GM23338 (cell line): ENCODE data around the gene CLCN2. TPM values are rescaled to one million over a fixed set of nuclear protein-coding genes. Genes with fewer than 3 reads are reported as not detected.
A peak's percentile ranks its signal among the peaks of the same experiment; 100 is the strongest.

Experiments
- ATAC-seq: fragments of 200-7000 bp; cut with Tn5 transposase; 3 replicates; pipeline ENCODE4 v1.9.1; 2020
- DNase-seq: peaks from one replicate; pipeline ENCODE4 v3.0.0-alpha.2; 2015; ENCODE audit warnings: low spot score
- H2AFZ ChIP-seq: fragments of 200-600 bp; sonication (generic); 2 replicates; pipeline ENCODE4 v1.8.0; 2016; ENCODE audit warnings: antibody characterized with exemption, mild to moderate bottlenecking, moderate library complexity
- H3F3A ChIP-seq: fragments of 200-600 bp; sonication (generic); replicated peaks from 2 replicates; pipeline ENCODE4 v1.8.0; 2017; ENCODE audit warnings: antibody characterized with exemption, mixed run types, low read depth
- H3K27ac ChIP-seq: fragments of 200-600 bp; sonication (generic); 2 replicates; pipeline ENCODE4 v1.6.1; 2016; ENCODE audit warnings: low read depth
- H3K27me3 ChIP-seq: fragments of 200-600 bp; sonication (generic); 2 replicates; pipeline ENCODE4 v1.8.0; 2016; ENCODE audit warnings: mild to moderate bottlenecking, mixed run types, moderate library complexity; ENCODE audit not compliant: insufficient read depth
- H3K36me3 ChIP-seq: fragments of 200-600 bp; sonication (generic); 2 replicates; pipeline ENCODE4 v1.8.0; 2016; ENCODE audit warnings: mild to moderate bottlenecking; ENCODE audit not compliant: insufficient read depth
- H3K4me1 ChIP-seq: fragments of 200-600 bp; sonication (generic); 2 replicates; pipeline ENCODE4 v1.8.0; 2016; ENCODE audit warnings: mild to moderate bottlenecking, moderate library complexity; ENCODE audit not compliant: insufficient read depth
- H3K4me2 ChIP-seq: fragments of 200-600 bp; sonication (generic); 2 replicates; pipeline ENCODE4 v1.7.1; 2017; ENCODE audit warnings: mixed run types
- H3K4me3 ChIP-seq: fragments of 200-600 bp; sonication (generic); 2 replicates; pipeline ENCODE4 v1.6.1; 2016; ENCODE audit warnings: mixed run types
- H3K79me2 ChIP-seq: fragments of 200-600 bp; sonication (generic); replicated peaks from 2 replicates; pipeline ENCODE4 v1.8.0; 2017; ENCODE audit warnings: mild to moderate bottlenecking; ENCODE audit not compliant: insufficient read depth
- H3K9me2 ChIP-seq: fragments of 200-600 bp; sonication (generic); 2 replicates; pipeline ENCODE4 v1.8.0; 2017; ENCODE audit not compliant: insufficient read depth
- H4K20me1 ChIP-seq: fragments of 200-600 bp; sonication (generic); replicated peaks from 2 replicates; pipeline ENCODE4 v1.8.0; 2017; ENCODE audit warnings: mild to moderate bottlenecking; ENCODE audit not compliant: insufficient read depth
- H3K27ac Mint-ChIP-seq: 2 replicates; pipeline ENCODE4 v1.8.0; 2020; ENCODE audit warnings: inconsistent platforms, mild to moderate bottlenecking, moderate library complexity, mixed read lengths
- H3K27me3 Mint-ChIP-seq: 3 replicates; pipeline ENCODE4 v1.8.0; 2022; ENCODE audit warnings: low read depth, mild to moderate bottlenecking, moderate library complexity, mixed read lengths, inconsistent platforms; ENCODE audit not compliant: insufficient read depth, poor library complexity
- H3K36me3 Mint-ChIP-seq: 3 replicates; pipeline ENCODE4 v1.8.0; 2021; ENCODE audit warnings: low read depth, mild to moderate bottlenecking, inconsistent platforms, moderate library complexity, mixed read lengths
- H3K4me1 Mint-ChIP-seq: 3 replicates; pipeline ENCODE4 v1.8.0; 2020; ENCODE audit warnings: mild to moderate bottlenecking, inconsistent platforms, mixed read lengths
- H3K4me3 Mint-ChIP-seq: 3 replicates; pipeline ENCODE4 v1.8.0; 2021; ENCODE audit warnings: moderate library complexity, mild to moderate bottlenecking, inconsistent platforms, mixed read lengths
- H3K9me3 Mint-ChIP-seq: 3 replicates; pipeline ENCODE4 v1.8.0; 2020; ENCODE audit warnings: moderate library complexity, mild to moderate bottlenecking, inconsistent platforms, mixed read lengths
- CREB1 ChIP-seq: fragments of 250-450 bp; sonication (Bioruptor Pico); IDR thresholded peaks from 2 replicates; pipeline ENCODE4 v1.5.0; 2020; ENCODE audit warnings: low read depth, mild to moderate bottlenecking, moderate library complexity
- EZH2phosphoT487 ChIP-seq: fragments of 200-600 bp; sonication (generic); IDR thresholded peaks from one replicate; pipeline ENCODE4 v1.8.1; 2018; ENCODE audit warnings: antibody characterized with exemption; ENCODE audit not compliant: unreplicated experiment
- NANOG ChIP-seq: IDR thresholded peaks from 2 replicates; pipeline ENCODE4 v1.6.1; 2016; ENCODE audit warnings: antibody characterized with exemption, borderline replicate concordance
- POLR2AphosphoS5 ChIP-seq: IDR thresholded peaks from 2 replicates; pipeline ENCODE4 v1.6.1; 2016; ENCODE audit warnings: antibody characterized with exemption, low read depth
- STAT1 ChIP-seq: IDR thresholded peaks from one replicate; pipeline ENCODE4 v1.6.1; 2016; ENCODE audit warnings: antibody characterized with exemption; ENCODE audit not compliant: unreplicated experiment
- polyA plus RNA-seq: library from polyadenylated mRNA; unstranded; fragments of >200 nt; fragmentation: Nextera tagmentation; extraction: Ambion mirVana; gene quantifications from 2 replicates; pipeline ENCODE4 v1.2.1, GENCODE V29; 2016
- total RNA-seq: library from RNA; depleted of rRNA; stranded (reverse); fragments of >200 nt; shearing (Covaris generic); gene quantifications from 2 replicates; pipeline ENCODE4 v1.2.3, GENCODE V29; 2014
- TF ChIP-seq, protein P1 (sequence below): IDR thresholded peaks from one replicate; pipeline ENCODE4 v1.6.1; 2018; ENCODE audit warnings: antibody characterized with exemption; ENCODE audit not compliant: unreplicated experiment
- TF ChIP-seq, protein P2 (sequence below): fragments of 250-450 bp; sonication (Bioruptor Pico); IDR thresholded peaks from 2 replicates; pipeline ENCODE4 v1.5.0; 2020; ENCODE audit warnings: mild to moderate bottlenecking, moderate library complexity
- TF ChIP-seq, protein P3 (sequence below), 2 experiments: fragments of 200-600 bp in 1 of 2; sonication (generic) in 1 of 2; conservative IDR thresholded peaks; 2 replicates each; pipeline versions ENCODE4 v1.5.1 to v1.6.1; 2016 to 2017; ENCODE audit warnings: antibody characterized with exemption in 2 of 2, low read depth in 2 of 2, mild to moderate bottlenecking in 2 of 2, moderate library complexity in 1 of 2

The CLCN2 gene
- total and polyA plus RNA-seq, 2 experiments from 2014 or later: 7.0 to 9.2 TPM

DNA sequence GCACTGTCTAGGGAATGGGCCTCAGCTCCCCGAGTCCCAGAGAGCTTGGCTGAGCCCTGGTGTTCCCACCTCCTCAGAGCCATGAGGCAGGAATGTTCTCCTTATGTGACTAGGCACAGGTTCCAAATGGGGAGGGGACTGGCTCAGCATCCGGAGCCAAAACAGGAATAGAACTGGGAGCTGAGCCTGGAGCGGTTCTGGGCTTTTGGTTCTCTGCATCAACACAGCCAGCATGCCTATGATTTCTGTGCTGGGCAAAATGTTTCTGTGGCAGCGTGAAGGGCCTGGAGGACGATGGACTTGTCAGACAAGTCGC, 24.0 kb downstream of the CLCN2 start, which contains the start of gene FAM131A:
Gene FAM131A, plus strand, starts transcription at position 202 of the 316 bp plus-strand sequence. Its CDS starts 31 bp downstream, at position 233.
- DNase-seq: peak; percentile 19
- H4K20me1 ChIP-seq: peaks cover 28% of the 10 kb centered on the region
- H3K27me3 ChIP-seq: no peaks in the 10 kb centered on the region
- TF ChIP-seq, protein P1, sequence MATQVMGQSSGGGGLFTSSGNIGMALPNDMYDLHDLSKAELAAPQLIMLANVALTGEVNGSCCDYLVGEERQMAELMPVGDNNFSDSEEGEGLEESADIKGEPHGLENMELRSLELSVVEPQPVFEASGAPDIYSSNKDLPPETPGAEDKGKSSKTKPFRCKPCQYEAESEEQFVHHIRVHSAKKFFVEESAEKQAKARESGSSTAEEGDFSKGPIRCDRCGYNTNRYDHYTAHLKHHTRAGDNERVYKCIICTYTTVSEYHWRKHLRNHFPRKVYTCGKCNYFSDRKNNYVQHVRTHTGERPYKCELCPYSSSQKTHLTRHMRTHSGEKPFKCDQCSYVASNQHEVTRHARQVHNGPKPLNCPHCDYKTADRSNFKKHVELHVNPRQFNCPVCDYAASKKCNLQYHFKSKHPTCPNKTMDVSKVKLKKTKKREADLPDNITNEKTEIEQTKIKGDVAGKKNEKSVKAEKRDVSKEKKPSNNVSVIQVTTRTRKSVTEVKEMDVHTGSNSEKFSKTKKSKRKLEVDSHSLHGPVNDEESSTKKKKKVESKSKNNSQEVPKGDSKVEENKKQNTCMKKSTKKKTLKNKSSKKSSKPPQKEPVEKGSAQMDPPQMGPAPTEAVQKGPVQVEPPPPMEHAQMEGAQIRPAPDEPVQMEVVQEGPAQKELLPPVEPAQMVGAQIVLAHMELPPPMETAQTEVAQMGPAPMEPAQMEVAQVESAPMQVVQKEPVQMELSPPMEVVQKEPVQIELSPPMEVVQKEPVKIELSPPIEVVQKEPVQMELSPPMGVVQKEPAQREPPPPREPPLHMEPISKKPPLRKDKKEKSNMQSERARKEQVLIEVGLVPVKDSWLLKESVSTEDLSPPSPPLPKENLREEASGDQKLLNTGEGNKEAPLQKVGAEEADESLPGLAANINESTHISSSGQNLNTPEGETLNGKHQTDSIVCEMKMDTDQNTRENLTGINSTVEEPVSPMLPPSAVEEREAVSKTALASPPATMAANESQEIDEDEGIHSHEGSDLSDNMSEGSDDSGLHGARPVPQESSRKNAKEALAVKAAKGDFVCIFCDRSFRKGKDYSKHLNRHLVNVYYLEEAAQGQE: no peak
- TF ChIP-seq EZH2phosphoT487: no peak
- TF ChIP-seq NANOG: no peak
- TF ChIP-seq, protein P2, sequence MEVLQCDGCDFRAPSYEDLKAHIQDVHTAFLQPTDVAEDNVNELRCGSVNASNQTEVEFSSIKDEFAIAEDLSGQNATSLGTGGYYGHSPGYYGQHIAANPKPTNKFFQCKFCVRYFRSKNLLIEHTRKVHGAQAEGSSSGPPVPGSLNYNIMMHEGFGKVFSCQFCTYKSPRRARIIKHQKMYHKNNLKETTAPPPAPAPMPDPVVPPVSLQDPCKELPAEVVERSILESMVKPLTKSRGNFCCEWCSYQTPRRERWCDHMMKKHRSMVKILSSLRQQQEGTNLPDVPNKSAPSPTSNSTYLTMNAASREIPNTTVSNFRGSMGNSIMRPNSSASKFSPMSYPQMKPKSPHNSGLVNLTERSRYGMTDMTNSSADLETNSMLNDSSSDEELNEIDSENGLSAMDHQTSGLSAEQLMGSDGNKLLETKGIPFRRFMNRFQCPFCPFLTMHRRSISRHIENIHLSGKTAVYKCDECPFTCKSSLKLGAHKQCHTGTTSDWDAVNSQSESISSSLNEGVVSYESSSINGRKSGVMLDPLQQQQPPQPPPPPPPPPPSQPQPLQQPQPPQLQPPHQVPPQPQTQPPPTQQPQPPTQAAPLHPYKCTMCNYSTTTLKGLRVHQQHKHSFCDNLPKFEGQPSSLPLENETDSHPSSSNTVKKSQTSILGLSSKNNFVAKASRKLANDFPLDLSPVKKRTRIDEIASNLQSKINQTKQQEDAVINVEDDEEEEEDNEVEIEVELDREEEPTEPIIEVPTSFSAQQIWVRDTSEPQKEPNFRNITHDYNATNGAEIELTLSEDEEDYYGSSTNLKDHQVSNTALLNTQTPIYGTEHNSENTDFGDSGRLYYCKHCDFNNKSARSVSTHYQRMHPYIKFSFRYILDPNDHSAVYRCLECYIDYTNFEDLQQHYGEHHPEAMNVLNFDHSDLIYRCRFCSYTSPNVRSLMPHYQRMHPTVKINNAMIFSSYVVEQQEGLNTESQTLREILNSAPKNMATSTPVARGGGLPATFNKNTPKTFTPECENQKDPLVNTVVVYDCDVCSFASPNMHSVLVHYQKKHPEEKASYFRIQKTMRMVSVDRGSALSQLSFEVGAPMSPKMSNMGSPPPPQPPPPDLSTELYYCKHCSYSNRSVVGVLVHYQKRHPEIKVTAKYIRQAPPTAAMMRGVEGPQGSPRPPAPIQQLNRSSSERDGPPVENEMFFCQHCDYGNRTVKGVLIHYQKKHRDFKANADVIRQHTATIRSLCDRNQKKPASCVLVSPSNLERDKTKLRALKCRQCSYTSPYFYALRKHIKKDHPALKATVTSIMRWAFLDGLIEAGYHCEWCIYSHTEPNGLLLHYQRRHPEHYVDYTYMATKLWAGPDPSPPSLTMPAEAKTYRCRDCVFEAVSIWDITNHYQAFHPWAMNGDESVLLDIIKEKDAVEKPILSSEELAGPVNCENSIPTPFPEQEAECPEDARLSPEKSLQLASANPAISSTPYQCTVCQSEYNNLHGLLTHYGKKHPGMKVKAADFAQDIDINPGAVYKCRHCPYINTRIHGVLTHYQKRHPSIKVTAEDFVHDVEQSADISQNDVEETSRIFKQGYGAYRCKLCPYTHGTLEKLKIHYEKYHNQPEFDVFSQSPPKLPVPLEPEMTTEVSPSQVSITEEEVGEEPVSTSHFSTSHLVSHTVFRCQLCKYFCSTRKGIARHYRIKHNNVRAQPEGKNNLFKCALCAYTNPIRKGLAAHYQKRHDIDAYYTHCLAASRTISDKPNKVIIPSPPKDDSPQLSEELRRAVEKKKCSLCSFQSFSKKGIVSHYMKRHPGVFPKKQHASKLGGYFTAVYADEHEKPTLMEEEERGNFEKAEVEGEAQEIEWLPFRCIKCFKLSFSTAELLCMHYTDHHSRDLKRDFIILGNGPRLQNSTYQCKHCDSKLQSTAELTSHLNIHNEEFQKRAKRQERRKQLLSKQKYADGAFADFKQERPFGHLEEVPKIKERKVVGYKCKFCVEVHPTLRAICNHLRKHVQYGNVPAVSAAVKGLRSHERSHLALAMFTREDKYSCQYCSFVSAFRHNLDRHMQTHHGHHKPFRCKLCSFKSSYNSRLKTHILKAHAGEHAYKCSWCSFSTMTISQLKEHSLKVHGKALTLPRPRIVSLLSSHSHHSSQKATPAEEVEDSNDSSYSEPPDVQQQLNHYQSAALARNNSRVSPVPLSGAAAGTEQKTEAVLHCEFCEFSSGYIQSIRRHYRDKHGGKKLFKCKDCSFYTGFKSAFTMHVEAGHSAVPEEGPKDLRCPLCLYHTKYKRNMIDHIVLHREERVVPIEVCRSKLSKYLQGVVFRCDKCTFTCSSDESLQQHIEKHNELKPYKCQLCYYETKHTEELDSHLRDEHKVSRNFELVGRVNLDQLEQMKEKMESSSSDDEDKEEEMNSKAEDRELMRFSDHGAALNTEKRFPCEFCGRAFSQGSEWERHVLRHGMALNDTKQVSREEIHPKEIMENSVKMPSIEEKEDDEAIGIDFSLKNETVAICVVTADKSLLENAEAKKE (CRISPR knock-in tag): no peak
- TF ChIP-seq CREB1 (CRISPR knock-in tag): no peak
- TF ChIP-seq, protein P3, sequence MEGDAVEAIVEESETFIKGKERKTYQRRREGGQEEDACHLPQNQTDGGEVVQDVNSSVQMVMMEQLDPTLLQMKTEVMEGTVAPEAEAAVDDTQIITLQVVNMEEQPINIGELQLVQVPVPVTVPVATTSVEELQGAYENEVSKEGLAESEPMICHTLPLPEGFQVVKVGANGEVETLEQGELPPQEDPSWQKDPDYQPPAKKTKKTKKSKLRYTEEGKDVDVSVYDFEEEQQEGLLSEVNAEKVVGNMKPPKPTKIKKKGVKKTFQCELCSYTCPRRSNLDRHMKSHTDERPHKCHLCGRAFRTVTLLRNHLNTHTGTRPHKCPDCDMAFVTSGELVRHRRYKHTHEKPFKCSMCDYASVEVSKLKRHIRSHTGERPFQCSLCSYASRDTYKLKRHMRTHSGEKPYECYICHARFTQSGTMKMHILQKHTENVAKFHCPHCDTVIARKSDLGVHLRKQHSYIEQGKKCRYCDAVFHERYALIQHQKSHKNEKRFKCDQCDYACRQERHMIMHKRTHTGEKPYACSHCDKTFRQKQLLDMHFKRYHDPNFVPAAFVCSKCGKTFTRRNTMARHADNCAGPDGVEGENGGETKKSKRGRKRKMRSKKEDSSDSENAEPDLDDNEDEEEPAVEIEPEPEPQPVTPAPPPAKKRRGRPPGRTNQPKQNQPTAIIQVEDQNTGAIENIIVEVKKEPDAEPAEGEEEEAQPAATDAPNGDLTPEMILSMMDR (conservative IDR thresholded peaks at IDR 0.05; ENCODE audit: low read depth in 2 of 2): no peak
- no peak for TF ChIP-seq POLR2AphosphoS5
- TF ChIP-seq STAT1: no peak
- 0 out of 2 replicates have a peak within 1 kb of the TSS, but pooled peaks have one; percentile 14 for H2AFZ ChIP-seq
- H3K27ac ChIP-seq: peak within 1 kb of the TSS; percentile 81
- peaks cover 42% of the 10 kb centered on the region for H3F3A ChIP-seq
- peaks cover 36% of the 10 kb centered on the region for H3K36me3 Mint-ChIP-seq
- H3K36me3 ChIP-seq: peaks cover 19% of the 10 kb centered on the region; the same call in 1 of the 2 replicates
- H3K4me3 ChIP-seq: peak within 1 kb of the TSS; percentile 86
- H3K4me1 Mint-ChIP-seq: peaks cover 40% of the 10 kb centered on the region
- peaks cover 3% of the 10 kb centered on the region; the same call in 1 of the 3 replicates for H3K9me3 Mint-ChIP-seq
- peak within 1 kb of the TSS; percentile 87 for H3K4me3 Mint-ChIP-seq
- H3K27ac Mint-ChIP-seq: peak within 1 kb of the TSS; percentile 95
- peak within 1 kb of the TSS; percentile 98 for H3K4me2 ChIP-seq
- H3K27me3 Mint-ChIP-seq: peaks cover 43% of the 10 kb centered on the region
- peaks cover 27% of the 10 kb centered on the region for H3K4me1 ChIP-seq
- H3K79me2 ChIP-seq: peaks cover 28% of the 10 kb centered on the region
- no peaks in the 10 kb centered on the region for H3K9me2 ChIP-seq
- ATAC-seq: no peak
